Sigmoid colon (tissue), 7 donors: Measurements from ENCODE around the gene PPFIBP2. TPM values are rescaled to one million over a fixed set of nuclear protein-coding genes. Genes with fewer than 3 reads are reported as not detected.

Source experiments
- DNase-seq: peaks from one replicate; pipeline ENCODE4 v3.0.0-alpha.2; 2019
- H3K27ac ChIP-seq, 4 donors: fragments of 200-600 bp; sonication (generic); one replicate each; pipeline ENCODE4 v1.5.1; 2016 to 2019; ENCODE audit warnings: mild to moderate bottlenecking in 1 of 4
- H3K27me3 ChIP-seq, 3 donors: fragments of 200-600 bp; sonication (generic); one replicate each; pipeline ENCODE4 v1.5.1; 2019; ENCODE audit warnings: mild to moderate bottlenecking in 1 of 3
- H3K36me3 ChIP-seq, 4 donors: fragments of 200-600 bp; sonication (generic); one replicate each; pipeline ENCODE4 v1.5.1; 2016 to 2019
- H3K4me1 ChIP-seq, 4 donors: fragments of 200-600 bp; sonication (generic); one replicate each; pipeline ENCODE4 v1.5.1; 2017 to 2019
- H3K4me3 ChIP-seq, 4 donors: fragments of 200-600 bp; sonication (generic); one replicate each; pipeline ENCODE4 v1.5.1; 2017 to 2019; ENCODE audit warnings: mild to moderate bottlenecking in 2 of 4, moderate library complexity in 1 of 4
- H3K9me3 ChIP-seq, 4 donors: fragments of 200-600 bp in 3 of 4; sonication (generic) in 3 of 4; one replicate each; pipeline versions ENCODE4 v1.5.1 to v1.6.1; 2013 to 2019
- CTCF ChIP-seq, 4 experiments: fragments of 450-650 bp in 3 of 4; fragments of 200-600 bp in 1 of 4; IDR thresholded peaks; one replicate each; pipeline ENCODE4 v1.5.1; 2016 to 2019; ENCODE audit warnings: antibody characterized with exemption in 4 of 4, mild to moderate bottlenecking in 3 of 4, moderate library complexity in 2 of 4
- EP300 ChIP-seq, 4 donors: sonication (generic); formaldehyde crosslinking; IDR thresholded peaks; one replicate each; pipeline ENCODE4 v1.6.1; 2017; ENCODE audit warnings: antibody characterized with exemption in 4 of 4
- POLR2A ChIP-seq, 2 donors: fragments of 450-650 bp; IDR thresholded peaks; one replicate each; pipeline ENCODE4 v1.6.1; 2016; ENCODE audit warnings: antibody characterized with exemption in 2 of 2, mild to moderate bottlenecking in 2 of 2, moderate library complexity in 2 of 2
- POLR2AphosphoS5 ChIP-seq, 4 donors: sonication (generic); formaldehyde crosslinking; IDR thresholded peaks; one replicate each; pipeline ENCODE4 v1.6.1; 2017; ENCODE audit warnings: antibody characterized with exemption in 4 of 4
- WGBS, 2 donors: extraction: QIAGEN DNeasy Blood & Tissue Kit; methylation state at CpG; one replicate each; pipeline ENCODE4 v1.1.7; 2013; 5-methylcytosine and 5-hydroxymethylcytosine counted together
- intact Hi-C: fragments of 100-400 bp; cut with DNase I; formaldehyde crosslinking; loops from one replicate; pipeline ENCODE4 v1.15.1; 2023
- polyA plus RNA-seq, 3 donors: library from polyadenylated mRNA; stranded (reverse); fragments of 200-250 nt; gene quantifications; one replicate each; pipeline ENCODE4 v1.2.3, GENCODE V29; 2013
- total RNA-seq, 4 donors: library from RNA; depleted of rRNA; stranded (reverse); fragments of >200 nt; gene quantifications; one replicate each; pipeline ENCODE4 v1.1.0, GENCODE V29; 2016
- donor health status: healthy with polysubstance abuse.
- donor health status: Bipolar disorder and iron deficiency.
- donor health status: healthy.

Gene PPFIBP2
- total and polyA plus RNA-seq, 7 donors = 4.1 to 33.5 (median 11.6) TPM

- H3K27me3 ChIP-seq = no peaks in the 10 kb centered on the region
- H3K4me3 ChIP-seq = no peak overlapping the region
- H3K9me3 ChIP-seq = no peaks in the 10 kb centered on the region
- H3K36me3 ChIP-seq = no peaks in the 10 kb centered on the region
- intact Hi-C loops = no loop called here
- peaks cover 0 to 6% (median 0%) of the 10 kb centered on the region in 4 donors for H3K4me1 ChIP-seq
- H3K27ac ChIP-seq = peak overlapping the region in 1 of 4 donors; percentile 40
- TF ChIP-seq CTCF (IDR thresholded peaks at IDR 0.05) (no peak), POLR2A (IDR thresholded peaks at IDR 0.05) (no peak), POLR2AphosphoS5 (IDR thresholded peaks at IDR 0.05) (no peak), EP300 (IDR thresholded peaks at IDR 0.05) (no peak)
- 92 to 96% methylated on average over 2 of the region's 2 CpGs for WGBS, 2 donors
- DNase-seq = no peak
Measured at GRCh38 chr11:7489376-7489775, 24.4 kb upstream of the PPFIBP2 start.

GRCh38 chr11:7490054-7490453 lies 23.7 kb upstream of the PPFIBP2 start:
- TF ChIP-seq CTCF (IDR thresholded peaks at IDR 0.05) (no peak), POLR2AphosphoS5 (IDR thresholded peaks at IDR 0.05) (peak in 1 of 4 donors; percentile 36)
- DNase-seq = no peak
- Histone ChIP-seq H3K9me3 (no peaks in the 10 kb centered on the region), H3K4me3 (no peak overlapping the region), H3K27ac (peak overlapping the region in 1 of 4 donors; percentile 40), H3K36me3 (no peaks in the 10 kb centered on the region), H3K27me3 (no peaks in the 10 kb centered on the region), H3K4me1 (peaks cover 0 to 1% (median 0%) of the 10 kb centered on the region in 4 donors)
- intact Hi-C loops = no loop called here
- 86 to 93% methylated on average over 4 of the region's 4 CpGs for WGBS, 2 donors

GRCh38 chr11:7490535-7490934 lies 23.3 kb upstream of the PPFIBP2 start:
- 82 to 87% methylated on average over 1 of the region's 1 CpG for WGBS, 2 donors
- H3K27ac ChIP-seq = peak overlapping the region in 1 of 4 donors; percentile 17
- intact Hi-C loops = no loop called here
- no peak for TF ChIP-seq EP300 (IDR thresholded peaks at IDR 0.05)
- no peak for TF ChIP-seq POLR2AphosphoS5 (IDR thresholded peaks at IDR 0.05)
- TF ChIP-seq CTCF (IDR thresholded peaks at IDR 0.05) = no peak
- no peak for TF ChIP-seq POLR2A (IDR thresholded peaks at IDR 0.05)
- H3K4me1 ChIP-seq = no peaks in the 10 kb centered on the region
- H3K27me3 ChIP-seq = no peaks in the 10 kb centered on the region
- H3K4me3 ChIP-seq = no peak overlapping the region
- no peaks in the 10 kb centered on the region for H3K36me3 ChIP-seq
- H3K9me3 ChIP-seq = no peaks in the 10 kb centered on the region
- DNase-seq = no peak

- no peaks in the 10 kb centered on the region for H3K9me3 ChIP-seq
- intact Hi-C loops = no loop called here
- no peaks in the 10 kb centered on the region for H3K4me1 ChIP-seq
- TF ChIP-seq CTCF (IDR thresholded peaks at IDR 0.05) (no peak), POLR2A (IDR thresholded peaks at IDR 0.05) (no peak)
- 92 to 97% methylated on average over 1 of the region's 1 CpG for WGBS, 2 donors
- no peaks in the 10 kb centered on the region for H3K36me3 ChIP-seq
- DNase-seq = no peak
- H3K27me3 ChIP-seq = no peaks in the 10 kb centered on the region
- H3K27ac ChIP-seq = no peak overlapping the region
- H3K4me3 ChIP-seq = no peak overlapping the region
Measured at GRCh38 chr11:7492253-7492652, 21.5 kb upstream of the PPFIBP2 start.

GRCh38 chr11:7493670-7494069 lies 20.1 kb upstream of the PPFIBP2 start:
- Histone ChIP-seq H3K36me3 (no peaks in the 10 kb centered on the region), H3K4me3 (no peak overlapping the region), H3K9me3 (no peaks in the 10 kb centered on the region), H3K4me1 (no peaks in the 10 kb centered on the region), H3K27ac (no peak overlapping the region), H3K27me3 (no peaks in the 10 kb centered on the region)
- no peak for DNase-seq
- no peak for TF ChIP-seq CTCF (IDR thresholded peaks at IDR 0.05)
- TF ChIP-seq POLR2AphosphoS5 (IDR thresholded peaks at IDR 0.05) = no peak
- TF ChIP-seq POLR2A (IDR thresholded peaks at IDR 0.05) = no peak
- no peak for TF ChIP-seq EP300 (IDR thresholded peaks at IDR 0.05)
- 93 to 97% methylated on average over 2 of the region's 2 CpGs for WGBS, 2 donors
- intact Hi-C loops = no loop called here
